ENCODE data around the gene C2CD4C.

DNA sequence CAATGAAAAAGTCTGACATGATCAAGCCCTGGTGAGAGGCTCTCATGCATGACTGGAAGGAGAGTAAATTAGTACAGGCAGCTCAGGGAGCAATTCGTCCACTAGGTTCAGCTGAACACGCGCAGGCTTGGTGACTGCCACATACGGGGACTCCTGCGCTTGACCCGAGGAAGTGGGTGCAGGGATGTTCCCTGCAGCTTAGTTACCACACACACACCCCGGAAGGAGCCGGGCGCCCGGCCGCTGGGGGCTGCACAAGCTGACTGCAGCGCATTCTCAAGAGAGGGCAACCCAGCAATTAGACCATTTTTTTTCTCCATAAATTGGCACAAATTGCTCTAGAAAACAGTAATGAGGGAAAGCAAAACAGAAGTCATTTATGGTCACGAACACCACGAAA, 41.4 kb downstream of the C2CD4C start:
- no peak for TF ChIP-seq EZH2 (IDR thresholded peaks at IDR 0.05)
- TF ChIP-seq POLR2A (IDR thresholded peaks at IDR 0.05; ENCODE audit: borderline replicate concordance, extremely low read depth, insufficient read depth, insufficient read length) = no peak
- TF ChIP-seq, protein P1, sequence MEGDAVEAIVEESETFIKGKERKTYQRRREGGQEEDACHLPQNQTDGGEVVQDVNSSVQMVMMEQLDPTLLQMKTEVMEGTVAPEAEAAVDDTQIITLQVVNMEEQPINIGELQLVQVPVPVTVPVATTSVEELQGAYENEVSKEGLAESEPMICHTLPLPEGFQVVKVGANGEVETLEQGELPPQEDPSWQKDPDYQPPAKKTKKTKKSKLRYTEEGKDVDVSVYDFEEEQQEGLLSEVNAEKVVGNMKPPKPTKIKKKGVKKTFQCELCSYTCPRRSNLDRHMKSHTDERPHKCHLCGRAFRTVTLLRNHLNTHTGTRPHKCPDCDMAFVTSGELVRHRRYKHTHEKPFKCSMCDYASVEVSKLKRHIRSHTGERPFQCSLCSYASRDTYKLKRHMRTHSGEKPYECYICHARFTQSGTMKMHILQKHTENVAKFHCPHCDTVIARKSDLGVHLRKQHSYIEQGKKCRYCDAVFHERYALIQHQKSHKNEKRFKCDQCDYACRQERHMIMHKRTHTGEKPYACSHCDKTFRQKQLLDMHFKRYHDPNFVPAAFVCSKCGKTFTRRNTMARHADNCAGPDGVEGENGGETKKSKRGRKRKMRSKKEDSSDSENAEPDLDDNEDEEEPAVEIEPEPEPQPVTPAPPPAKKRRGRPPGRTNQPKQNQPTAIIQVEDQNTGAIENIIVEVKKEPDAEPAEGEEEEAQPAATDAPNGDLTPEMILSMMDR (IDR thresholded peaks at IDR 0.05 in 2 of 3, conservative IDR thresholded peaks at IDR 0.05 in 1 of 3; ENCODE audit: borderline replicate concordance in 1 of 3, insufficient read depth in 1 of 3, low read depth in 2 of 3, low read length in 2 of 3) = no peak
- no peak for TF ChIP-seq REST (IDR thresholded peaks at IDR 0.05; ENCODE audit: low read depth)
- TF ChIP-seq, protein P2, sequence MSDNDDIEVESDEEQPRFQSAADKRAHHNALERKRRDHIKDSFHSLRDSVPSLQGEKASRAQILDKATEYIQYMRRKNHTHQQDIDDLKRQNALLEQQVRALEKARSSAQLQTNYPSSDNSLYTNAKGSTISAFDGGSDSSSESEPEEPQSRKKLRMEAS (IDR thresholded peaks at IDR 0.05) = no peak
- no peak for TF ChIP-seq ZBTB33 (IDR thresholded peaks at IDR 0.05; ENCODE audit: extremely low read depth, insufficient replicate concordance, low read length)
- no peak for TF ChIP-seq RAD21 (IDR thresholded peaks at IDR 0.05; ENCODE audit: low read depth)
- TF ChIP-seq SRF (IDR thresholded peaks at IDR 0.05; ENCODE audit: low read depth) = no peak
- TF ChIP-seq POLR2AphosphoS5 (IDR thresholded peaks at IDR 0.05; ENCODE audit: low read depth, low read length) = no peak

Data from HCT116 (cell line).